Measurements from ENCODE around the gene UBTD1.
"Not testable (repeated sequence)": the region's sequence is repeated elsewhere in the genome, so short reads cannot be mapped to it uniquely, and the experiment has no call there.

Gene UBTD1

GRCh38 chr10:97498841-97499560, at the start of gene UBTD1:
Gene UBTD1 (plus strand): TSS chr10:97498924. CDS start chr10:97499204, 280 bp downstream.
- DNase-seq, result no peak

- DNase-seq, result no peak
These were observed 47.9 kb upstream of the UBTD1 start for GRCh38 chr10:97450828-97451227.

GRCh38 chr10:97451605-97452004, 47.1 kb upstream of the UBTD1 start:
- DNase-seq, result no peak

GRCh38 chr10:97452352-97452751, 46.4 kb upstream of the UBTD1 start:
- no peak for DNase-seq

- no peak for DNase-seq
These were observed 44.2 kb upstream of the UBTD1 start for GRCh38 chr10:97454330-97455036.

GRCh38 chr10:97456034-97456685, 42.6 kb upstream of the UBTD1 start:
- no peak for DNase-seq

GRCh38 chr10:97456686-97457065, 42.0 kb upstream of the UBTD1 start:
- DNase-seq, result no peak

- DNase-seq, result no peak
These were observed 39.6 kb upstream of the UBTD1 start for GRCh38 chr10:97459111-97459510.

- DNase-seq, result no peak
These were observed 38.8 kb upstream of the UBTD1 start for GRCh38 chr10:97459933-97460332.

- no peak for DNase-seq
These were observed 36.4 kb upstream of the UBTD1 start for GRCh38 chr10:97462309-97462708.

GRCh38 chr10:97463363-97464132, 35.2 kb upstream of the UBTD1 start:
- DNase-seq, result peak; percentile 40

GRCh38 chr10:97464226-97464625, 34.5 kb upstream of the UBTD1 start:
- DNase-seq, result no peak

GRCh38 chr10:97465982-97466381, 32.7 kb upstream of the UBTD1 start:
- no peak for DNase-seq

GRCh38 chr10:97466755-97467154, 32.0 kb upstream of the UBTD1 start:
- no peak for DNase-seq

- DNase-seq, result no peak
These were observed 30.6 kb upstream of the UBTD1 start for GRCh38 chr10:97468162-97468561.

- DNase-seq, result not testable (repeated sequence)
These were observed 29.9 kb upstream of the UBTD1 start for GRCh38 chr10:97468781-97469180.

GRCh38 chr10:97474918-97475317, 23.8 kb upstream of the UBTD1 start:
- DNase-seq, result no peak

- no peak for DNase-seq
These were observed 22.7 kb upstream of the UBTD1 start for GRCh38 chr10:97475936-97476594.

GRCh38 chr10:97479410-97479809, 19.3 kb upstream of the UBTD1 start:
- DNase-seq, result not testable (repeated sequence)

- no peak for DNase-seq
These were observed 18.8 kb upstream of the UBTD1 start for GRCh38 chr10:97479939-97480338.

- DNase-seq, result no peak
These were observed 17.7 kb upstream of the UBTD1 start for GRCh38 chr10:97481071-97481470.

- no peak for DNase-seq
These were observed 16.3 kb upstream of the UBTD1 start for GRCh38 chr10:97482381-97482780.

GRCh38 chr10:97483506-97483905, 15.2 kb upstream of the UBTD1 start:
- no peak for DNase-seq
